Right lobe of liver (tissue), 4 donors: Measurements from ENCODE around the gene CADPS.

Source experiments
- POLR2A ChIP-seq: fragments of 450-650 bp; IDR thresholded peaks from one replicate; pipeline ENCODE4 v1.6.1; 2017; ENCODE audit warnings: antibody characterized with exemption, mild to moderate bottlenecking
- TF ChIP-seq, protein P1 (sequence below), 4 donors: fragments of 200-600 bp in 3 of 4; fragments of 450-650 bp in 1 of 4; IDR thresholded peaks; one replicate each; pipeline versions ENCODE4 v1.5.1 to v1.8.0; 2016 to 2022; ENCODE audit warnings: antibody characterized with exemption in 4 of 4, mild to moderate bottlenecking in 2 of 4
- donor health status: DM: no; HTN: no; CAD: no.
- donor health status: DM: no; HTN: no; CAD: no.
- donor health status: DM: no; HTN: yes; CAD: no.

DNA sequence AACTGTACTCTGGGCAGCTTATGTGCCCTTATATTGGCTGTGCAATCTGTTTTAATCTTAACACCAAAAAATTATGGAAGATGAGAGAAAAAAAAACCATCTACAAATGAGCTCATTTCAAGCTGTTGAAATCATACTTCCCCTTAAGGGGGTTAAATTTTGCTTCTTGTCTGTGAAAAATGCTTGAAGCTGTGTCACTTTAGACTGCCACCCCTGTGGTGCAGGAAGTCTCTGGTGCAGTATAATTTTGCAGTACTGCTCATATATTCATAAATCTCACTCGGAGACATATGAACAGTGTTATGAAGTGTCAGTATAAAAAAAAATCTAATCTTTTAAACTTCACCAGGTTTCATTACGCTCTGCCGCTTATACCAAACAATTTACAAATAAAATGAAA, 471.5 kb downstream of the CADPS start:
- TF ChIP-seq POLR2A = no peak
- TF ChIP-seq, protein P1, sequence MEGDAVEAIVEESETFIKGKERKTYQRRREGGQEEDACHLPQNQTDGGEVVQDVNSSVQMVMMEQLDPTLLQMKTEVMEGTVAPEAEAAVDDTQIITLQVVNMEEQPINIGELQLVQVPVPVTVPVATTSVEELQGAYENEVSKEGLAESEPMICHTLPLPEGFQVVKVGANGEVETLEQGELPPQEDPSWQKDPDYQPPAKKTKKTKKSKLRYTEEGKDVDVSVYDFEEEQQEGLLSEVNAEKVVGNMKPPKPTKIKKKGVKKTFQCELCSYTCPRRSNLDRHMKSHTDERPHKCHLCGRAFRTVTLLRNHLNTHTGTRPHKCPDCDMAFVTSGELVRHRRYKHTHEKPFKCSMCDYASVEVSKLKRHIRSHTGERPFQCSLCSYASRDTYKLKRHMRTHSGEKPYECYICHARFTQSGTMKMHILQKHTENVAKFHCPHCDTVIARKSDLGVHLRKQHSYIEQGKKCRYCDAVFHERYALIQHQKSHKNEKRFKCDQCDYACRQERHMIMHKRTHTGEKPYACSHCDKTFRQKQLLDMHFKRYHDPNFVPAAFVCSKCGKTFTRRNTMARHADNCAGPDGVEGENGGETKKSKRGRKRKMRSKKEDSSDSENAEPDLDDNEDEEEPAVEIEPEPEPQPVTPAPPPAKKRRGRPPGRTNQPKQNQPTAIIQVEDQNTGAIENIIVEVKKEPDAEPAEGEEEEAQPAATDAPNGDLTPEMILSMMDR (IDR thresholded peaks at IDR 0.05) = no peak
